GM21367 (cell line): ENCODE measurements around the gene HTR7.

Experiments
- ATAC-seq: cut with Tn5 transposase; IDR thresholded peaks from one replicate; pipeline ENCODE4 v1.9.1; 2021; ENCODE audit not compliant: unreplicated experiment

The HTR7 gene

GRCh38 chr10:90743291-90743690 is 114.5 kb downstream of the HTR7 start:
- ATAC-seq = no peak

DNA sequence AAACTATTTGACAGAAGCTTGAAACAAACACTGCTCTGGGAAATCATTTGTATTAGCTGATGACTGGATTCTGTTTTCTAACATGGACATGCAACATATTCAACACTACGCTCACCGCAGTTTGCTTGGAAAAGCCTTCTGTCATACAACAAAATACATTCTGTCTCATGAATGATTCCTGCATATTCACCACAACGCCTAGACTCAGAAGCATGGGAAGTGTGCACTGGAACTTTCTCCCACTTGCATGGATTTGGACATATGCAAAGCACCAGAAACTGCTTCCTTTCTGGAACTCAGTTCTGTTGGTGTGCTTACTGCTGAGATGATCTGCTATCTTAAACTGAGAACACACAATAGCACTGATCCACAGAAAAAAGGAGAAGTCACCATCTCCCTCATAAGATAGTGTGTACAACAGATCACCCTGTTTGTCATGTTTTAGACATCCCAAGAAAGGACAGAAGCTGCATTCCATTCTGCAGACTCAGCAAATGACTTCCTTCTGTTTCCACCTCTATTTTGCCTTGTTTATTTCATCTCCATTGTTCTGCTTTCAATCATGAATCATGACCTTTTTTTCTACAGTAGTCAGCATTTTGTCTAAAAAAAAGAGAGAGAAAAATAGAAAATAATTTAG is 115.8 kb downstream of the HTR7 start:
- ATAC-seq = no peak

GRCh38 chr10:90740265-90740664 is 117.6 kb downstream of the HTR7 start:
- ATAC-seq = no peak

DNA sequence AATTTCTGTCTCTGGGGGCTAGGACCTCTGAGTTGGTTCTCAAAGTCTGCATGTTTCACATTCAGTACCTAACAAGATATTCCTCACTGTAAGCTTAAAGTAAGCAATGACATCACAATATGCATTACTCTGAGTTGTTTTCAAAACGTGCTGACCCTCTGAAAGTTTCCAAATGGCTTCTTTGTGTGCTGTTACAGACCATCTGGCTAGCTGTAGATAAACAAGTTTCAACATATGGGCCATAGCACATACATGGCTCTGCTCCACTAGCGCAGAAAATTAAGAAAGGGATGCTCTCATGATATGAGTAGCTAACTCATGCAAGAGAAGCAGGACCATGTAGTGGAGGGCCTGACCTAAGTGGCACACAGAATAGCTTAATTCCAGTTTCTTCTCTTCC is 119.0 kb downstream of the HTR7 start:
- ATAC-seq = no peak

- no peak for ATAC-seq
These were observed 123.4 kb downstream of the HTR7 start for GRCh38 chr10:90734415-90734814.

- ATAC-seq = no peak
These were observed 125.3 kb downstream of the HTR7 start for GRCh38 chr10:90732581-90732980.

DNA sequence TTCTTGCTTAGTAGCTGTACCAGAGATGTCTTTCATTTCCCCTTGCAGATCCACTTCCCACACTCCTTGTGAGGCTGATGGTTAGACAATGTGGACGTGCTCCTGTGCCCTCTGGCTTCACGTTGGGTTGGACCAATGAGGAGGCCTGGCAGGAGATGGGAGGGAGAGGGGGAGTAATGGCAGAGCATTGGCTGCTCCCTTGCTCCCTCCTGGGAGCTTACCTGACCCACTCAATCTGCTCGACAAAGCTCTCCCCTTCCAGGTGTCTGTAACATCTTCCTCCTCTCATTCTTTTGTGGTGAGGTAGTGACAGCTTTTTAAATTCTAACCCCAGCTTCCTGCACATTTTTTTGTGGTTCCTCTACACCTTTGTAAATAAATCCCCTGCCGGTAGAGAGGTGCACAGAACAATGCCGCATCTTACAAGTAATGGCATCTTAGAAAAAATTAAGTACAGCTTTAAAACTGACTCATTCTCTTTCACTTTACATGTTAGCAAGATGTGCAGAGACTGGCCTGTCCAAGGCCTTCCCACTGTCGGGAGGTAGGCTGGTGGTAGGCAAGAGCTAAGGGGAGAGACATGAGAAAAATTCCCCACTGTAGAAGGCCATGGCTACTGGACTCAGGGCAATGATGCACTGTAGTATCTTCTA is 134.3 kb downstream of the HTR7 start:
- no peak for ATAC-seq

GRCh38 chr10:90722832-90723231 is 135.0 kb downstream of the HTR7 start:
- ATAC-seq = no peak

DNA sequence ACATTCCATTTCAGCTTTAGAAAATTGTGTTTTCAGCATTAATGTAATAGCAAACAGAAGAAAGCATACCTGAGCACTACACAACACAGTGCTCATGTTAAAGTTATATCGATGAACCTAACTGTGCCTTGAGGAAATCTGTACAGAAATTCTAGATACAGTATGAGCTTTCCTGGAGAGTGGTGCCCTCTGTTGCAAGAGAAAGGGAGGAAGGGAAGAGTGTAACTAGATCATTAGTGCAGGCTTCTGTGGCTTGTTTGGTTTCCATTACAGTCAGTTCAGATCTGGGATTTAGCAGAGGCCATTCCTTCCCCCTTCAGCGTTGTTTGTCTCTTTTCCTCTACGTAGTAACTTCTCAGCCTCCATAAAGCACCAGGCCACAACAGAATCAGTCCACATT is 139.7 kb downstream of the HTR7 start:
- ATAC-seq = no peak

DNA sequence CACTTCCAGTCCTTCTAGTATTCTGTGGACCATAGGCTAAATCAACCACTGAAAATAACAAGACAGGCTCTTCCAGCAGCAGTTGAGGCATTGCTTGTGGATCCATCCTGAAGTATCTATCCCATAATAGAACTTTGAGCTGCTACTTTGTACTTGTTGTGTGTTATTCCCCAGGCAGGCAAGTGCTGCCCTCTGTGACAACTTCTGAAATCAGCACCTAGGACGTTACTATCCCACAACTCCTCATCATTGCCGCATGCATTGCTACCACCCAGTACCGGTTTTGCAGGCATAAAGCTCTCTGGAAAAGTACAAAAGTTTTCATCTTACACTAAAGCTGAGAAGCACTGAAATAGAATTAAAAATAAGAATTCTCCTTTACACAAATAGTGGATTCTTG is 145.3 kb downstream of the HTR7 start:
- ATAC-seq = no peak

- no peak for ATAC-seq
These were observed 148.1 kb downstream of the HTR7 start for GRCh38 chr10:90709727-90710126.

GRCh38 chr10:90707657-90708056 is 150.2 kb downstream of the HTR7 start:
- ATAC-seq = no peak

DNA sequence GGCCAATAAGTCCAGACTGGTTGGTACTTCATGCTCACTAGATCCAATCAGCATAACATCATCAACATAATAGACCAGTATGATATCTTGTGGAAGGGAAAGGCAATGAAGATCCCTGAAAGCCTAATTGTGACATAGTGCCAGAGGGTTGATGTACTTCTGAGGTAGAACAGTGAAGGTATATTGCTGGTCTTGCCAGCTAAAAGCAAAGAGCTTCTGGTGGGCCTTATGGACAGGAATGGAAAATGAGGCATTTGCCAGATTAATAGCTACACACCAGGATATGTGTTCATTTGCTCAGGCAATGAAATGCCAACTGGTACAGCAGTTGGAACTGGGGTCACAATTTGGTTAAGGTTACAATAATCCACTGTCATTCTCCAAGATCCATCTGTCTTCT is 156.4 kb downstream of the HTR7 start:
- no peak for ATAC-seq

GRCh38 chr10:90695915-90696676 is 161.7 kb downstream of the HTR7 start:
- ATAC-seq = no peak
